ENCODE results near the gene DDIT4. TPM values are rescaled to one million over a fixed set of nuclear protein-coding genes. Genes with fewer than 3 reads are reported as not detected.

The DDIT4 gene
- total and polyA plus RNA-seq, 2 of the 8 experiments (the other 6 are each of a cell fraction or from before 2014, with no cell fraction given): 47.4 to 108 TPM

DNA sequence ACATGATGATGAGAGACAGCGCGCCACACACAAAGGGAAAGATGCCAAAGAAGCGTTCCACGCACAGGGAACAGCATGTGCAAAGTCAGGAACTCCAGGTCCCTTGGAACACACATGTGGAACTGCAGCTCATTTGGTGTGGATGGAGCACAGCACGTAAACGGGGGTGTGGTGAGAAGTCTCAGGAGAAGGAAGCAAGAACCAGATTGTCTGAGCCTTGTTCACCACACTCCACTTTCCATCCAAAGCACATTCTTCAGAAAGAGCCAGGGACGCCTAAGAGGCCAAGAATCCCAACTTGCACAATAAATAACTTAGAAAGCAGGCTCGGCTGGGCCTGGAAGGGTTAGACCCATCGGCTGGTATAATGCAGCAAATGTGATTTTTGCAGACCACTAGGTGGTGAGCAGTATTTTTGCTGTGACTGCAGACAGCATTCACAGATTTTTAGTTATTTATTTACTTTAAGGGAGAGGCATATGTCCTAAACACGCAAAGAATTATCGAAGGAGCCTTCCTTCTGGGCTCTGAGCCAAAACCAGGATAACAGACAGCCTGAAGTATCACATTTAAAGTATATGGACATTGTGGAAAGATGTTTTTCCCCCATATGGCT is 29.8 kb upstream of the DDIT4 start:
- no peak overlapping the region for H3K27ac ChIP-seq (ENCODE audit: low read depth, low read length)
- H2BK20ac ChIP-seq (ENCODE audit: low read length): no peak overlapping the region
- H3K4me3 ChIP-seq (ENCODE audit: extremely low read depth in 1 of 4, insufficient read depth in 2 of 4, low read depth in 3 of 4, low read length in 4 of 4): no peak overlapping the region
- TF ChIP-seq SIRT6 (IDR thresholded peaks at IDR 0.05; ENCODE audit: low read length) (no peak), EP300 (IDR thresholded peaks at IDR 0.05; ENCODE audit: borderline replicate concordance in 1 of 2, low read depth in 2 of 2, low read length in 2 of 2) (no peak), RAD21 (IDR thresholded peaks at IDR 0.05 in 1 of 2, conservative IDR thresholded peaks at IDR 0.05 in 1 of 2; ENCODE audit: low read depth in 2 of 2, low read length in 2 of 2) (no peak), TAF7 (optimal IDR thresholded peaks at IDR 0.05; ENCODE audit: borderline replicate concordance, low read depth, low read length) (no peak), CBX5 (IDR thresholded peaks at IDR 0.05; ENCODE audit: low read depth, low read length) (no peak), KDM4A (IDR thresholded peaks at IDR 0.05; ENCODE audit: low read depth, low read length, severe bottlenecking) (no peak), ZNF274 (IDR thresholded peaks at IDR 0.05; ENCODE audit: borderline replicate concordance, extremely low read depth, low read length) (no peak), GTF2F1 (IDR thresholded peaks at IDR 0.05; ENCODE audit: borderline replicate concordance, low read depth, low read length) (no peak)
- no peak overlapping the region for H3K9ac ChIP-seq (replicated peaks in 1 of 4; ENCODE audit: extremely low read depth in 1 of 4, low read depth in 3 of 4, low read length in 3 of 4)
- H3K23me2 ChIP-seq (ENCODE audit: low read depth, low read length): no peaks in the 10 kb centered on the region
- H3K23ac ChIP-seq (ENCODE audit: insufficient read length): no peak overlapping the region
- H3K27me3 ChIP-seq (replicated peaks in 1 of 4; ENCODE audit: control insufficient read depth in 3 of 4, extremely low read depth in 1 of 4, insufficient read depth in 3 of 4, low read length in 3 of 4): no peaks in the 10 kb centered on the region; a peak in 1 of 7 replicates
- CTCF ChIA-PET (ENCODE audit: partially characterized antibody): interaction anchor here (0.6 to 2.2 kb wide), 2 partner anchors 20 to 32 kb away, joined by 3 to 9 read pairs; no protein-coding TSS in a partner anchor
- 91% methylated on average over 11 of the region's 11 CpGs; no CpG with 5 or more reads in 1 of the 2 experiments for WGBS, 2 experiments (ENCODE audit: extremely low coverage in 1 of 2, insufficient coverage in 1 of 2, insufficient read length in 1 of 2, insufficient replicate concordance in 2 of 2, low coverage in 1 of 2, low lambda C conversion rate in 2 of 2, missing lambda C conversion rate in 1 of 2)
- no peaks in the 10 kb centered on the region for H3K79me1 ChIP-seq (ENCODE audit: low read depth, low read length)
- H3K4ac ChIP-seq (replicated peaks; ENCODE audit: insufficient read length, low read depth, low read length): peak overlapping the region; percentile 27
- peak overlapping the region; percentile 16; the same call in 1 of the 2 replicates for H2BK5ac ChIP-seq (ENCODE audit: low read depth, low read length)
- POLR2A ChIA-PET (ENCODE audit: partially characterized antibody): interaction anchor here (0.6 to 24.2 kb wide), 7 partner anchors 22 to 34 kb away, joined by 3 to 673 read pairs (median 7); partner anchors contain the start of genes ANAPC16, ASCC1 and DDIT4
- H3K14ac ChIP-seq (ENCODE audit: insufficient read length): no peak overlapping the region
- no peaks in the 10 kb centered on the region for H4K20me1 ChIP-seq (replicated peaks in 1 of 2; ENCODE audit: control insufficient read depth in 1 of 2, insufficient read depth in 2 of 2, low read length in 2 of 2)
- H4K91ac ChIP-seq (replicated peaks; ENCODE audit: insufficient read length, low read length): no peak overlapping the region
- FAIRE-seq: no peak
- peaks cover 8 to 13% (median 11%) of the 10 kb centered on the region in 4 experiments for H3K4me1 ChIP-seq (replicated peaks in 1 of 4; ENCODE audit: control insufficient read depth in 3 of 4, insufficient read depth in 4 of 4, low read length in 3 of 4)
- H2BK120ac ChIP-seq (replicated peaks; ENCODE audit: low read depth, low read length): no peak overlapping the region
- no peaks in the 10 kb centered on the region for H3K9me3 ChIP-seq (ENCODE audit: insufficient read depth in 2 of 2, low read depth in 1 of 2, low read length in 1 of 2)
- DNase-seq (ENCODE audit: low read depth in 1 of 2, low spot score in 2 of 2): no peak
- H3K36me3 ChIP-seq (ENCODE audit: control insufficient read depth in 2 of 4, insufficient read depth in 4 of 4, low read length in 3 of 4): no peaks in the 10 kb centered on the region
- no peak overlapping the region for H4K8ac ChIP-seq (ENCODE audit: extremely low read depth, insufficient read depth, low read length)
- H2BK12ac ChIP-seq (ENCODE audit: low read depth, low read length): peak overlapping the region; percentile 10; the same call in 1 of the 2 replicates
- no peak overlapping the region for H3K4me2 ChIP-seq (ENCODE audit: insufficient read depth in 1 of 2, low read depth in 2 of 2, low read length in 2 of 2)
- no peaks in the 10 kb centered on the region for H3K79me2 ChIP-seq (ENCODE audit: control insufficient read depth in 1 of 2, insufficient read depth in 2 of 2, low read length in 2 of 2)
- H2AFZ ChIP-seq (ENCODE audit: low read length): 0 out of 2 replicates have a peak overlapping the region, but pooled peaks have one; percentile 38
- H2AK5ac ChIP-seq (ENCODE audit: low read depth, low read length): no peak overlapping the region
- H2BK15ac ChIP-seq (ENCODE audit: low read length): no peak overlapping the region; the same call in 1 of the 2 replicates
- no peak overlapping the region for H4K5ac ChIP-seq (ENCODE audit: insufficient read length, low read depth, low read length)
- no peak overlapping the region for H3K56ac ChIP-seq (replicated peaks; ENCODE audit: insufficient read length, low read depth, low read length)
- no peak overlapping the region for H3K18ac ChIP-seq (ENCODE audit: extremely low read depth, low read length)

Data from H1 (cell line).